Measurements from ENCODE around the gene ADCY6. TPM values are rescaled to one million over a fixed set of nuclear protein-coding genes. Genes with fewer than 3 reads are reported as not detected.

Gene ADCY6
- total and polyA plus RNA-seq, 2 of the 4 experiments (the other 2 are of a cell fraction), result 18.5 to 34.4 TPM

GRCh38 chr12:48736456-48736855 is 52.4 kb downstream of the ADCY6 start:
- Histone ChIP-seq H3K23ac (ENCODE audit: low read depth, low read length) (no peak overlapping the region), H2BK120ac (ENCODE audit: low read depth, low read length) (no peak overlapping the region), H2BK20ac (ENCODE audit: low read depth, low read length) (no peak overlapping the region), H3K27ac (ENCODE audit: insufficient read depth, low read length) (no peak overlapping the region), H2BK15ac (ENCODE audit: low read depth, low read length) (no peak overlapping the region), H3K9ac (ENCODE audit: low read depth, low read length) (no peak overlapping the region), H2AFZ (replicated peaks; ENCODE audit: low read length, poor library complexity) (no peak overlapping the region), H3K4me3 (ENCODE audit: insufficient read depth, low read depth, low read length) (no peak overlapping the region), H3K4ac (ENCODE audit: low read depth, low read length) (no peak overlapping the region), H3K18ac (ENCODE audit: low read depth, low read length) (no peak overlapping the region), H2AK9ac (replicated peaks; ENCODE audit: low read depth, low read length, poor library complexity) (no peak overlapping the region), H3K56ac (ENCODE audit: extremely low read depth, insufficient read depth, low read length) (no peak overlapping the region), H3K9me1 (ENCODE audit: insufficient read depth, low read length) (no peaks in the 10 kb centered on the region), H2AK5ac (ENCODE audit: low read depth, low read length) (no peak overlapping the region), H2BK5ac (ENCODE audit: low read depth, low read length, poor library complexity, severe bottlenecking) (no peak overlapping the region), H3K79me1 (ENCODE audit: low read depth in 1 of 2, low read length in 2 of 2) (no peaks in the 10 kb centered on the region), H3K9me3 (ENCODE audit: control insufficient read depth, insufficient read depth, low read length) (no peaks in the 10 kb centered on the region), H4K8ac (ENCODE audit: low read depth in 2 of 2, low read length in 2 of 2) (no peak overlapping the region), H3K27me3 (ENCODE audit: control insufficient read depth, insufficient read depth, low read length) (peaks cover 10% of the 10 kb centered on the region), H4K20me1 (ENCODE audit: insufficient read depth, low read length) (no peaks in the 10 kb centered on the region), H3K4me1 (ENCODE audit: control insufficient read depth, insufficient read depth, low read length) (no peaks in the 10 kb centered on the region), H3K14ac (replicated peaks; ENCODE audit: low read depth, low read length) (no peak overlapping the region), H4K5ac (ENCODE audit: low read depth, low read length) (no peak overlapping the region), H4K91ac (ENCODE audit: insufficient read depth, low read depth, low read length) (no peak overlapping the region), H3K4me2 (ENCODE audit: low read depth, low read length) (no peak overlapping the region), H3K36me3 (ENCODE audit: control insufficient read depth, insufficient read depth, low read length) (no peaks in the 10 kb centered on the region)
- in situ Hi-C loops (cut with MboI; ENCODE audit: low sequenced_read_pairs), result no loop called here
- POLR2A ChIA-PET (ENCODE audit: unreplicated experiment), result interaction anchor here (0.6 kb wide), 1 partner anchor 10 kb away, joined by 4 read pairs; no protein-coding TSS in a partner anchor
- no TSS peak for BruUV-seq (replicated peaks)
- no CpG with 5 or more reads among the region's 1 CpG for WGBS, 2 experiments (ENCODE audit: extremely low coverage in 2 of 2, insufficient read length in 1 of 2)
- dilution Hi-C loops (cut with HindIII; ENCODE audit: low sequenced_read_pairs, unreplicated experiment), result no loop called here
- CTCF ChIA-PET, result interaction anchor here (0.9 to 1.0 kb wide), 2 partner anchors 17 to 53 kb away, joined by 3 read pairs; no protein-coding TSS in a partner anchor
- intact Hi-C loops (cut with micrococcal nuclease), result no loop called here
- DNase-seq, result no peak
- ATAC-seq (ENCODE audit: low read depth), result no peak
- TF ChIP-seq CEBPB (IDR thresholded peaks at IDR 0.05; ENCODE audit: low read depth, low read length), result no peak
- TF ChIP-seq MAFK (IDR thresholded peaks at IDR 0.05; ENCODE audit: low read depth, low read length), result no peak
- TF ChIP-seq SMC3 (IDR thresholded peaks at IDR 0.05; ENCODE audit: low read depth, low read length), result no peak
- no peak for TF ChIP-seq ELK1 (IDR thresholded peaks at IDR 0.05; ENCODE audit: borderline replicate concordance, low read depth, low read length)
- TF ChIP-seq MAZ (IDR thresholded peaks at IDR 0.05; ENCODE audit: borderline replicate concordance, low read depth, low read length), result no peak
- TF ChIP-seq RCOR1 (IDR thresholded peaks at IDR 0.05; ENCODE audit: insufficient replicate concordance, low read length), result no peak
- no peak for TF ChIP-seq RFX5 (IDR thresholded peaks at IDR 0.05; ENCODE audit: low read depth, low read length)
- TF ChIP-seq CHD1 (IDR thresholded peaks at IDR 0.05; ENCODE audit: low read depth, low read length), result no peak
- TF ChIP-seq USF2 (IDR thresholded peaks at IDR 0.05; ENCODE audit: low read depth, low read length), result no peak
- no peak for TF ChIP-seq FOS (IDR thresholded peaks at IDR 0.05; ENCODE audit: low read depth, low read length)
- no peak for TF ChIP-seq RAD21 (IDR thresholded peaks at IDR 0.05; ENCODE audit: low read length)
- no peak for TF ChIP-seq MXI1 (IDR thresholded peaks at IDR 0.05; ENCODE audit: borderline replicate concordance, low read depth, low read length)
- TF ChIP-seq POLR2A (IDR thresholded peaks at IDR 0.05; ENCODE audit: low read depth, low read length), result no peak

All from IMR-90 (cell line).